Astrocyte of the spinal cord (primary cell): ENCODE data around the gene ZBTB8A.
A peak's percentile ranks its signal among the peaks of the same experiment; 100 is the strongest.
"Not testable (repeated sequence)": the region's sequence is repeated elsewhere in the genome, so short reads cannot be mapped to it uniquely, and the experiment has no call there.

Experiments used
- DNase-seq: peaks from one replicate; pipeline ENCODE4 v3.0.0; 2011; ENCODE audit warnings: low read depth, low spot score
- H3K4me3 ChIP-seq: 2 replicates; pipeline ENCODE4 v1.5.1; 2011; ENCODE audit warnings: low read depth, mild to moderate bottlenecking, low read length, moderate library complexity
- in situ Hi-C: cut with HindIII; loops from 2 replicates; pipeline ENCODE4 v1.10.0; 2017; ENCODE audit warnings: low sequenced_read_pairs
- TF ChIP-seq, protein P1 (sequence below): IDR thresholded peaks from 2 replicates; pipeline ENCODE4 v1.5.1; 2012; ENCODE audit warnings: low read depth, mild to moderate bottlenecking, low read length, inconsistent platforms

Gene ZBTB8A

GRCh38 chr1:32623775-32624174, 84.5 kb downstream of the ZBTB8A start:
- in situ Hi-C loops, result no loop called here
- no peak overlapping the region for H3K4me3 ChIP-seq
- TF ChIP-seq, protein P1, sequence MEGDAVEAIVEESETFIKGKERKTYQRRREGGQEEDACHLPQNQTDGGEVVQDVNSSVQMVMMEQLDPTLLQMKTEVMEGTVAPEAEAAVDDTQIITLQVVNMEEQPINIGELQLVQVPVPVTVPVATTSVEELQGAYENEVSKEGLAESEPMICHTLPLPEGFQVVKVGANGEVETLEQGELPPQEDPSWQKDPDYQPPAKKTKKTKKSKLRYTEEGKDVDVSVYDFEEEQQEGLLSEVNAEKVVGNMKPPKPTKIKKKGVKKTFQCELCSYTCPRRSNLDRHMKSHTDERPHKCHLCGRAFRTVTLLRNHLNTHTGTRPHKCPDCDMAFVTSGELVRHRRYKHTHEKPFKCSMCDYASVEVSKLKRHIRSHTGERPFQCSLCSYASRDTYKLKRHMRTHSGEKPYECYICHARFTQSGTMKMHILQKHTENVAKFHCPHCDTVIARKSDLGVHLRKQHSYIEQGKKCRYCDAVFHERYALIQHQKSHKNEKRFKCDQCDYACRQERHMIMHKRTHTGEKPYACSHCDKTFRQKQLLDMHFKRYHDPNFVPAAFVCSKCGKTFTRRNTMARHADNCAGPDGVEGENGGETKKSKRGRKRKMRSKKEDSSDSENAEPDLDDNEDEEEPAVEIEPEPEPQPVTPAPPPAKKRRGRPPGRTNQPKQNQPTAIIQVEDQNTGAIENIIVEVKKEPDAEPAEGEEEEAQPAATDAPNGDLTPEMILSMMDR, result no peak
- DNase-seq, result no peak

DNA sequence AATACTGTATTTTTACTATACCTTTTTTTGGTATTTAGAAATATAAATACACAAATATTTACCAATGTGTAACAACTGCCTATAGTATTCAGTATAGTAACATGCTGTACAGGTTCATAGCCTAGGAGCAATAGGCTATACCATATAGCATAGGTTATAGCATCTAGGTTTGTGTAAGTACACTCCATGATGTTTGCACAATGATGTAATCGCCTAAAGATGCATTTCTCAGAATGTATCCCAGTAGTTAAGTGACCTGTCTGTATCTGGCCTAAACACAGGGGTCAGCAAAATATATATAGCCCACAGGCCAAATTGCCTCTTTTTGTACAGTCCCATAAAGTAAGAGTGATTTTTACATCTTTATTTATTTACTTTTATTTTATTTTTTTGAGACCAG, 86.9 kb downstream of the ZBTB8A start:
- in situ Hi-C loops, result no loop called here
- no peak overlapping the region for H3K4me3 ChIP-seq
- no peak for DNase-seq
- TF ChIP-seq, protein P1, result no peak

GRCh38 chr1:32627596-32628162, 88.5 kb downstream of the ZBTB8A start:
- in situ Hi-C loops, result no loop called here
- TF ChIP-seq, protein P1, result no peak
- no peak for DNase-seq
- H3K4me3 ChIP-seq, result no peak overlapping the region

GRCh38 chr1:32630173-32630572, 90.9 kb downstream of the ZBTB8A start:
- DNase-seq, in situ Hi-C loops, H3K4me3 ChIP-seq: not testable (repeated sequence)

DNA sequence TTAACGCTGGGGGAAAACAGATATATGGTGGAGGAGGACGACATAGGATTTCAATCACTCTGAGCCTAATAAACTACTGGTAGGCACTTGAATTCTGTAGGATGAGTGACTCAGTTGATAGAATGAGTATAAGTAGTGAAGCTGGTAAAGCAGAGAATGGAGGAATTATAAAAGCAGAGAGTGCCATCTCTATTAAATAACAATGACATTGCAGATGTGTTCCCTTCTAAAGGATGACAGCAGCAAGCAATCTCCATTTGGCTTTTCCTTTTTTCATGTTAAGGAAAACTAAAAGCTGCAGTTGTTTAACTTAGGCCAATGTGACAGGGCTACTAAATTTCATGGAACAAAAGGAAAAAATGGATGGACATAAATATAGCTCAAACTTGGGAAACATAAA, 93.6 kb downstream of the ZBTB8A start:
- TF ChIP-seq, protein P1, result no peak
- in situ Hi-C loops, result no loop called here
- DNase-seq, result no peak
- no peak overlapping the region for H3K4me3 ChIP-seq

DNA sequence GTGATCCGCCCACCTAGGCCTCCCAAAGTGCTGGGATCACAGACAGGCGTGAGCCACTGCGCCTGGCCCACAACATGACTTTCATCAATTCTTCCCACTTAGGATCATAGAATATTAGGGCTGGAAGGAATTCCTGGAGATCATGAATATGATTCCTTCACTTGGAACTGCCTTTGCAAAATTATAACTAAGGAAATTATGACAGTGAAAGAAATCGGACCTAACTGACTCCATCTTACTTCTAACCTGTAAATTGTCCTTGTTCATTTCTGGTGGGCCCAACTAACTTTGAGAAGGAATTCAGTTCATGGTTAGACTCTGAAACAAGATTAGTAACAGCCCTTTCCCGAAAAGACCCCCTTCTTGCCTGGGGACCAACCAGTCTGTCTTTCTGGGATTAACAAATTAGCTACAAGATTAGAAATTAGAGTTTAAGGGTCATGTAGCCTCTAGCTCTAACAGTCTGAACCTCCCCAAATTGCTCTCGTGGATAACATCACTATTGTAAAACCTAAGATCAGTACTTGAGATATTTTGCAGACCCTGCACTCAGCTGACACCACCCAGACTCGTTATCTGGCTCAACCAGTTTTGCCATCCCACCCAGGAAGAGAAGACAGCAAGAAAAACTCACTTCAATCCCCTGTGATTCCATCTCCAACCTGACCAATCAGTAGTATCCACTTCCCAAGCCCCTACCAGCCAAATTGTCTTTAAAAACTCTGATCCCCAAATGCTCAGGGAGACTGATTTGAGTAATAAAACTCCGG, 96.5 kb downstream of the ZBTB8A start:
- DNase-seq, result no peak
- in situ Hi-C loops, result no loop called here
- H3K4me3 ChIP-seq, result no peak overlapping the region
- TF ChIP-seq, protein P1, result no peak

GRCh38 chr1:32636914-32637645, 97.9 kb downstream of the ZBTB8A start:
- in situ Hi-C loops, result no loop called here
- TF ChIP-seq, protein P1, result no peak
- no peak overlapping the region for H3K4me3 ChIP-seq
- peak; percentile 9 for DNase-seq
